SK-MEL-5 (cell line): ENCODE data around the gene DTWD2. TPM values are rescaled to one million over a fixed set of nuclear protein-coding genes. Genes with fewer than 3 reads are reported as not detected.
"Not testable (repeated sequence)": the region's sequence is repeated elsewhere in the genome, so short reads cannot be mapped to it uniquely, and the experiment has no call there.

Experiments used
- DNase-seq: peaks from one replicate; pipeline ENCODE4 v3.0.0-alpha.2; 2016; ENCODE audit warnings: low read depth, low spot score
- in situ Hi-C: cut with HindIII; loops from 2 replicates; pipeline ENCODE4 v1.10.0; 2016; ENCODE audit warnings: low sequenced_read_pairs, high pct_unique_total_duplicates, low pct_unique_long_range_greater_than_20kb
- total RNA-seq: library from RNA; depleted of rRNA; stranded (reverse); fragments of >200 nt; shearing (Covaris generic); gene quantifications from 2 replicates; pipeline ENCODE4 v1.2.3, GENCODE V29; 2014

Gene DTWD2
- total RNA-seq, 1 experiment from 2014 or later, result 23.6 TPM

DNA sequence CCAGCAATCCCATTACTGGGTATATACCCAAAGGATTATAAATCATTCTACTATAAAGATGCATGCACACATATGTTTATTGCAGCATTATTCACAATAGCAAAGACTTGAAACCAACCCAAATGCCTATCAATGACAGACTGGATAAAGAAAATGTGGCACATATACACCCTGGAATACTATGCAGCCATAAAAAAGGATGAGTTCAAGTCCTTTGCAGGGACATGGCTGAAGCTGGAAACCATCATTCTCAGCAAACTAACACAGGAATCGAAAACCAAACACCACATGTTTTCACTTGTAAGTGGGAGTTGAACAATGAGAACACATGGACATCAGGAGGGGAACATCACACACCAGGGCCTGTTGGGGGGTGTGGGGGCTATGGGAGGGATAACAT lies 138.8 kb downstream of the DTWD2 start:
- DNase-seq, in situ Hi-C loops: not testable (repeated sequence)

DNA sequence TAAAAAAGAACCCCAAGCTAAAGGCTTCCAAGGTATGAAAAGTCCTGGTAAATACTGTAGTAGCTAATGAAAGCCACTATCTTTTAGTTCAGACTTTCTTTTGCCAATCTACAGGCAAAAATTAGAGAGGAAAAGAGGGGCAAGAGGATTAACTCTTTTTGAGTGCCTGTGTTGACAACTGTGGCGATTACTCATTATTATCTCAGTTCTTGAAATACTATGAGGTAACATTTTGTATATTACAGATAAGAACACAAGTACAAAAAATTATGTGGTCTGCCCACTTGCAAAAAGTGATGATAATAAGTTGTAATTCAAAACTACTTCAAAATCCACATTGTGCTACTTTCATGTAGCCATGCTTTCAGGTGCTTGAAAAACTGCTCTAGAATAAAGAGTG lies 144.0 kb downstream of the DTWD2 start:
- DNase-seq, result no peak
- in situ Hi-C loops, result no loop called here

DNA sequence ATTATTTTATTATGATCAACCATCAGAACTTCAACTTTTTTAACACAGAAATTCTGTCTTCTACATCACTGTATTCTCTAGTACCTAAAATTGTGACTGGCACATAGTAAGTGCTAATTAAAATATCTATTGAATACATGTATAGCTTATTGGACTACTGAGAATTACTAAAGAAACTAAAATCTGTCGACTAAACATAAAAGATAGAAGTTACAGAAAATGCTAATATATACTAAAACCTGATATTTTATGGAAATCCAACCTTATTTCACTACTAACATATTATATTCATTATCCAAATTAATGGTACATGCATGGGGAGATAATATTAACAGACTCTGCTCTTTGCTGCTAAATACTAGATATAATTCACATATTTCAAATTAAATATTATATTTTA lies 153.6 kb downstream of the DTWD2 start:
- DNase-seq, result no peak
- in situ Hi-C loops, result no loop called here

DNA sequence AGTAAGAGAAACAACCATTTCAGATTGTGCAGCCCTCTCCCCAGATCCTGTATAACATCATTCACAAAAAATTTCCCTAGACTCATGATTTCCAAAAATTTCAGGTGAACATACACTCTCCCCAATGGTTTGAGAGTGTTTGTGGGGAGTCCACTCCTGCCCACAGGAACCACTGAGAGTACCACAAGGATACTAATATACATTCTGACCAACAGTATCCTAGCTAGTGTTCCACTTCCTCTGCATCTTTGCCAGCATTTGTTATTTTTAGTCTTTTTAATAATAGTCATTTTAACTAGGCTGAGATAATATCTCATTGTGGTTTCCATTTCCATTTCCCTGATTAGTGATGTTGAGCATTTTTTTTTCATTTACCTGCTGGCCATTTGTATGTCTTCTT lies 155.4 kb downstream of the DTWD2 start:
- in situ Hi-C loops, result no loop called here
- no peak for DNase-seq

DNA sequence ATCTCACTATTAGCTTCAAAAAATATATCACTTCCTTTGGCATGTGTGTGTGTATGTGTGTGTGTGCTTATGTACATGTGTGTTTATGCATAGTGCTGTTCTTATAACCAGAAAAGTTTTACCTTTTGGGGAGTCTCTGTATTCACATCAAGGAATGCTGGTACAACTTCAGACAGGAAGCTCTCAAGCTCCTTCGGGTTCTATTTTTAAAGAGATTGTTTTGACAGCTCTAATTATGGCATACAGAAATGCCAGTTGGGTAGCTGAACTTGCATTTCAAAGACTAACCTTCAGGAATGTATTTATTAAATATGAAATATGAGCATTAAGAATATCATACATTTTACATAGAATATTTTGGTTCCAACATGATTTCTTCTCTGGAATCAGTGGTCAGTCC lies 163.1 kb downstream of the DTWD2 start:
- in situ Hi-C loops, result no loop called here
- no peak for DNase-seq

DNA sequence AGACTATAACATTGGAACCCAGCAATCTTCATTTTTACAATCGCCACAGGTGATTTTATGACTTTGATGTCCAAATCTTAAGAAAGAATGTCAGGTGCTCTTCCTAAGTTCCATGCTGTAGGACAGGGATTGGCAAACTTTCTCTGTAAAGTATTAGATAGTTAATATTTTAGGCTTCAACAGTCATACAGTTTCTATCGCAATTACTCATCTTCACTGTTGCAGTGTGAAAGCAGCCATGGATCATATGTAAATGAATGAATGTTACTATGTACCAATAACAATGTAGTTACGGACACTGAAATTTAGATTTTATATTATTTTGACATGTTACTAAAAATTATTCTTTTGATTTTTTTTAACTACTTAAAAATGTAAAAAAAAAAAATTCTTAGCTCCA lies 169.7 kb downstream of the DTWD2 start:
- DNase-seq, result no peak
- in situ Hi-C loops, result no loop called here

DNA sequence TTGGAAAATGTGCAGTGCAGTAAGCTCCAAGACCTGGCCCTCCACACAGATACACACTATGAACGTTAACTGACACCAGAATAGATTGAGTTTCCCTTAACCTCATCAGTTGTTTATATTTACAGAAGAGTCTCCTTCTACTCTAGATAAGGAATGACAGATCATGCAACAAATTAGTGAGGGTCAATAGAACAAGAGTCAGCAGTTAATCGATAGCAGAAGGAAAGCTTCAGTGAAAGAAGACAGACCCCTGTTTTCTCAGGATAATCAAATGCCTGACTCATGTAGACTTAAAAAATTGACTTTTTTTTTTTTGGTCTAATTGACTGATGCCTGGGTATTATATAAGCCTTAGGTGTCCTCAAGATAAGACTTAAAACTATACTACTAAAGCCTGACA lies 179.9 kb downstream of the DTWD2 start:
- in situ Hi-C loops, result no loop called here
- no peak for DNase-seq

DNA sequence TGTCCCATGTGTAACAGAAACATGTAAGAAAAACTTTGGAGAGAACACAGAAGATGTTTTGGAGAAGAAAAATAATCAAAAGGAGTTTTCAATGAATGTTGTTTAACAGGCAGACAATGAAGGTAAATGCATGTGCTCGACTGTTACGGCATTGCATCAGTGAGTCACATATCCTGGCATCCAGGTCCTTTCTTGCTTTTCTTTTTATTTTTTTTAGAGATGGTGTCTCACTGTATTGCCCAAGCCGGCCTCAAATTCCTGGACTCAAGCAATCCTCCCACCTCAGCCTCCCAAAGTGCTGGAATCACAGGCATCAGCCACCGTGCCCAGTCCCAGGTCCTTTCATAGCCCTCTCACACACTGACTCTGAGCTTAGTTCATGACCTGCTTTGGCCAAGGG lies 181.8 kb downstream of the DTWD2 start:
- in situ Hi-C loops, result no loop called here
- no peak for DNase-seq

DNA sequence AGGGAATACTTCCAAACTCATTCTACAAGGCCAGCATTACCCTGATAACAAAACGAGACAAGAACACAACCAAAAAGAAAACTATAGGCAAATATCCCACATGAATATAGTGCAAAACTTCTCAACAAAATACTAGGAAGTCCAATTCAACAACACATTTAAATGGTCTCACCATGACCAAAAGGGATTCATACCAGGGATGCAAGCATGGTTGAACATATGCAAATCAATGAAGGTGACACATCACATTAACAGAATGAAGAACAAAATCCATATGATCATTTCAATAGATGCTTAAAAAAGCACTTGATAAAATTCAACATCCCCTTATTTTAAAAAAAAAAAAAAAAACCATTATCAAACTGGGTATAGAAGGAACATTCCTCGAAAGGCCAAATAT lies 186.0 kb downstream of the DTWD2 start:
- DNase-seq, result no peak
- in situ Hi-C loops, result no loop called here

DNA sequence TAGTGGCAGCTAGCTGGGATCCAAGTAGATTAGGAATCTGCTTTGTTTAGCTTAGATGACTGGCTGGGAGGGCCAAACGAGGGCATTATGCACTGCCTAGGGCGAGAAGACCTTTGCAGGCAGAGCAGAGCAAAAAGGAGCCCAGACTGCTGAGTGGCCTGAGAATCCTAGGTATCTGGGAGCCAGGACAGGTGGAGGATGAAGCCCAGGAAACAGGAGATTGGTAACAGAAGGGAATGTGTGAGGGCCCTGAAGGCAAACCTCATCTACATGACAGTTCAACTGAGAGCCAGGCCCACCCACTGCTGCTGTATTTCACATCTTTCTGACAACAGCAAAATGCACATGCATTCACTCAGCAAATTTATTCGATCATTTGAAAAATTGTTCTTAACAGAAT lies 192.3 kb downstream of the DTWD2 start:
- in situ Hi-C loops, result no loop called here
- DNase-seq, result no peak

DNA sequence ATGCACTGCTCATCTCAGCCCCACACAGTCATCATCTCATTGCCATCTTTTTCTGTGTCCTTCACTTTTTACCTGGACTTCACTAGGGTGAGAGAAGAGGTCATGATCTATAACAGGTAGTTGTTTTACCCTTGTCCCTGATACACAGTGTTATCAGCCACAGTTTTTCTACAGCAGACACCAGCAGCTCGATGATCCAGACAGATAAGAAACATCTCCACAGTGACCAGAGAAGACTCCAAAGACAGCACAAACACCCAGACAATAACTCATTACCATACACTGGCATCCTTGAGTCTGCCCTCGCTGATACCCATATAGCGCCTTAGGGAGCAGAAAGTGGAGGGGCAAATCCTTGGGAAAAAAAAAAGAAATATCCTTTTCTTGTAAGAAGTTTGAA lies 194.1 kb downstream of the DTWD2 start:
- no peak for DNase-seq
- in situ Hi-C loops, result no loop called here

DNA sequence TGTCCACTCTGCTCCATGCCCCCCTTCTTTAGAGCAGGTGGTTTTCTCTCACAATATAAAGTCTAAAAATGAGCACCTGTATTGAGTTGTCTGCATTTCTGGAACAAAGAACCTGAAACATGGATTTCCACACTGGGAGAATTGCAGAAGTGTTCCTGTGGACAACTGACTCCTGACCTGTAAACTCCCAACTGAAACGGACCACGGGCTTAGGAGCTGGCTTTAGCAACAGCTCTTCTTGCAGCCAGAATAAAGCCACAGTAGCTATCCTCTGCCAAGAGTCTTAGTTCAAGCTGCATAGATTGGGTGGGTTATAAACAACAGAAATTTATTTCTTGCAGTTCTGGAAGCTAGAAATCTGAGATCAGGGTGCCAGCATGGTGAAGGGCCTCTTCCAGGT lies 194.7 kb downstream of the DTWD2 start:
- in situ Hi-C loops, result no loop called here
- no peak for DNase-seq

DNA sequence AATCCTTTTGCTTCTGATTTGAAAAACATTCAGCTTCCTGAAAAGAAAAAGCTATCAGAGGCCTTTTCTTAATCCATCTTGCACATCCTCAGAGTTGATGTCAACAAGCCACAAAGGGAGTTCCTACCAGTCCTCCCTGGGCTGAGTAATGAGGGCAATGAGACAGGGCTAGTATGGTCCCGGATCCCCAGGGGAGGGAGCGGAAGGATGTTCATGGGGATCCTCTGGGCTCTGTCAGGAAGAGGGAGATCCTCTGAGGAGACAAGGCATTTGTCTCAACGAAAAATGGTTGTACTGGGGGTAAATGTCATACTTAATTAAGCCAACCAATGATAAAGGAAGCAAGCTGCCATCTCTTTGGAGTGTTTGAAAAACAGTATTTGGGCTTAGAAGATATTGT lies 195.3 kb downstream of the DTWD2 start:
- in situ Hi-C loops, result no loop called here
- no peak for DNase-seq

DNA sequence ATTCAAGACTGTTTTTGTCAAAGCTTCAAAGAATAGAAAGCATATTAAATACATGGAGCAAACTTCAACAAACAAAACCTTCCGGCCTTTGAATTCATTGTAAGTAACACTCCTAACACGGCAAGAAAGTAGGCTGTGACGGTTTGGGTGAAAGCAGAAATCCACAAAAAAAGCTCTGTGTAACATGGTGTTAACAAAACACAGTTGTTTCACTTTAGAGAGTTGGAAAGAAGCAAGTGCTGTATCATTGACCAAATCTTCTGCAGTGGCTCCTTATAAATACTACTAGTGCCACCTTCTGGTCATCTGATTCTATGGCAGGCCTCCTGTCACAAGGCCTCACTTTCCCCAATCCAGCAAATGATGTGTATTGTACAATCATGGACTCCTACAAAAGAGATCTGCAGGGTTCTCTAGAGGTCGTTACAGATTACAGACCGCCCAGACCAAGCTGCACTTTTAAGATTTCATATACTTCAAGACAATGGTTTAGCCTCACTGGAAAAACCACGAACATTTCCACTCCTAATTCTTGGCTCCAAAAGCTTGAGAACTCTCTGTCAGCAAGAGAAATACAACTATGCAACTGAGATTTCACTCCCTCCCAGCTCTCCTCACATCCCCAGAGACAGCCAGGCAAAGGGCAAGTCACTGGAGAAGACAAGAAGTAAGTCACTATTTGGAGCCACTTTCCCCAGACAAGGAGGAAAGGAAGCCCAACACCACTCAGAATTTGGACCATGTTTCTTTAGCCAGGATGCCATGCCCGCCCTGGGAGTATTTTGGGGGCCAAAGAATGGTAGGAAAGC lies 196.2 kb downstream of the DTWD2 start:
- peak; percentile 90 for DNase-seq
- in situ Hi-C loops, result no loop called here

DNA sequence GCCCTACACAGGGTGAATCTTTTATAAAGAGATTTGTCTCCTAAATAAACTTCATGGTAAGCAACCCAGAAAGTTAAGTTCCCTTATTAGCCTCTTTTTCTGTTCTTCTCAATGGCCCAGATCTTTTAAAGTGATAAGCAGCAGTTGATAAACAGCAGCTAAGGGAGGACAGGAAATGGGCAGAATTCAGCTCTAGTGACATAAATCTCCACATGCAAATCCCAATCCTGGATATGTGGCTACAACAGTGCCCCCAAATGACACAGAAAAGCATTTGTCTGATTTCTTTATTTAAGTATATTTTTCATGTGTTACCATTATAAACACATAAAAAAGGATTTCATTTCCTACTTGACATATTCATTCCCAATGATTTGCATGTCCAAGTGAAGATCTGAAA lies 199.0 kb downstream of the DTWD2 start:
- peak; percentile 8 for DNase-seq
- in situ Hi-C loops, result no loop called here

DNA sequence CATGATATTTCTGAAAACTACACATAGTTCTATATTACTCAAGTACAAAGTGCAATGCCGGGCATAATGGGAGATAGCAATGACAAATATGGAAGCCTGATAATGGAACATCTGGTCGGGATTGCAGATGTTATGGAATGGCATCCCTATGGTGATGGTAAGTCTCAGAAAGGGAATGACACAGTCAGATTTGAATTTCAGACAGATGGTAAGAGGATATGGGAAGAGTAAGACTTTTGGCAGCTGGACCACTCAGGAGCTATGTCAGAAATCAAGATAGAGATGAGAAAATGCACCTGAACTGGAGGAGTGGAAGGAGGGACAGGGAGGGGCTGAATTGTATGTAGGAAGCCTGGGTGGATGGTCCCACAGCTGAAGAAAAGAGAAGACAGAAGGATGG lies 200.0 kb downstream of the DTWD2 start:
- in situ Hi-C loops, result no loop called here
- no peak for DNase-seq
